Measurements from ENCODE around the gene FBXO2. TPM values are rescaled to one million over a fixed set of nuclear protein-coding genes. Genes with fewer than 3 reads are reported as not detected.

The FBXO2 gene
- total and polyA plus RNA-seq, 9 of the 15 experiments (the other 6 are each of a cell fraction or from before 2014, with no cell fraction given): 0.04 to 1.9 (median 0.27) TPM

GRCh38 chr1:11701981-11702803, 48.0 kb upstream of the FBXO2 start (continued):
- TF ChIP-seq TCF7 (IDR thresholded peaks at IDR 0.05; ENCODE audit: borderline replicate concordance): no peak
- TF ChIP-seq KLF13 (tag; IDR thresholded peaks at IDR 0.05; ENCODE audit: borderline replicate concordance, low read depth): no peak
- peak; percentile 90; the same call in 1 of the 2 replicates for TF ChIP-seq ZBTB43 (CRISPR knock-in tag; IDR thresholded peaks at IDR 0.05)
- TF ChIP-seq E2F6 (IDR thresholded peaks at IDR 0.05; ENCODE audit: borderline replicate concordance in 1 of 2, extremely low read depth in 1 of 2, insufficient read depth in 1 of 2, insufficient read length in 1 of 2, low read depth in 1 of 2, low read length in 1 of 2, poor library complexity in 1 of 2, severe bottlenecking in 1 of 2): no peak
- TF ChIP-seq NONO (IDR thresholded peaks at IDR 0.05; ENCODE audit: low read depth in 2 of 2, low read length in 1 of 2): no peak
- TF ChIP-seq ZFPM2 (CRISPR knock-in tag; IDR thresholded peaks at IDR 0.05): no peak
- TF ChIP-seq THRAP3 (IDR thresholded peaks at IDR 0.05; ENCODE audit: borderline replicate concordance): peak; percentile 64; the same call in 1 of the 2 replicates
- TF ChIP-seq PHB2 (IDR thresholded peaks at IDR 0.05; ENCODE audit: low read depth): peak; percentile 41; the same call in 1 of the 2 replicates
- TF ChIP-seq TCF15 (CRISPR knock-in tag; IDR thresholded peaks at IDR 0.05): no peak
- TF ChIP-seq KDM4B (IDR thresholded peaks at IDR 0.05; ENCODE audit: borderline replicate concordance in 2 of 2, low read depth in 1 of 2): no peak
- no peak for TF ChIP-seq XRCC4 (IDR thresholded peaks at IDR 0.05; ENCODE audit: extremely low read depth, insufficient read depth, insufficient read length)
- TF ChIP-seq CBFA2T2 (conservative IDR thresholded peaks at IDR 0.05): no peak
- no peak for TF ChIP-seq KAT2B (IDR thresholded peaks at IDR 0.05; ENCODE audit: low read depth, low read length)
- TF ChIP-seq NR3C1 (CRISPR knock-in tag; IDR thresholded peaks at IDR 0.05): no peak; the same call in 1 of the 2 replicates
- TF ChIP-seq POLR2H (tag; IDR thresholded peaks at IDR 0.05; ENCODE audit: low read depth): no peak
- TF ChIP-seq RBM17 (IDR thresholded peaks at IDR 0.05; ENCODE audit: borderline replicate concordance, low read depth, low read length): no peak
- peak in 1 of 2 experiments; percentile 72; a peak in 1 of 4 replicates for TF ChIP-seq HDAC1 (IDR thresholded peaks at IDR 0.05)
- TF ChIP-seq TSC22D4 (tag; IDR thresholded peaks at IDR 0.05): peak; percentile 93; the same call in 1 of the 2 replicates
- no peak for TF ChIP-seq ZNF444 (CRISPR knock-in tag; IDR thresholded peaks at IDR 0.05)
- TF ChIP-seq ELF1 (tag; IDR thresholded peaks at IDR 0.05): no peak
- TF ChIP-seq RUNX1 (IDR thresholded peaks at IDR 0.05; ENCODE audit: low read depth): no peak
- TF ChIP-seq NR1H2 (CRISPR knock-in tag; IDR thresholded peaks at IDR 0.05): no peak

Measured in K562 (cell line).